Endothelial cell (in vitro differentiated cells): ENCODE data around the gene SRGAP2B. TPM values are rescaled to one million over a fixed set of nuclear protein-coding genes. Genes with fewer than 3 reads are reported as not detected.
"Not testable (repeated sequence)": the region's sequence is repeated elsewhere in the genome, so short reads cannot be mapped to it uniquely, and the experiment has no call there.

Source experiments
- DNase-seq: peaks from one replicate; pipeline ENCODE4 v3.0.0; 2021; ENCODE audit warnings: low spot score
- H3K27ac Mint-ChIP-seq: one replicate; pipeline ENCODE4 v1.8.0; 2021; ENCODE audit warnings: mixed read lengths, inconsistent platforms; ENCODE audit not compliant: unreplicated experiment
- H3K27me3 Mint-ChIP-seq: one replicate; pipeline ENCODE4 v1.8.0; 2021; ENCODE audit warnings: mild to moderate bottlenecking, moderate library complexity, mixed read lengths, inconsistent platforms; ENCODE audit not compliant: unreplicated experiment
- H3K36me3 Mint-ChIP-seq: one replicate; pipeline ENCODE4 v1.8.0; 2021; ENCODE audit warnings: mild to moderate bottlenecking, low read depth, mixed read lengths, inconsistent platforms; ENCODE audit not compliant: unreplicated experiment
- H3K4me1 Mint-ChIP-seq: one replicate; pipeline ENCODE4 v1.8.0; 2021; ENCODE audit warnings: mild to moderate bottlenecking, mixed read lengths, inconsistent platforms; ENCODE audit not compliant: unreplicated experiment
- H3K4me3 Mint-ChIP-seq: one replicate; pipeline ENCODE4 v1.8.0; 2021; ENCODE audit warnings: mild to moderate bottlenecking, mixed read lengths, inconsistent platforms; ENCODE audit not compliant: unreplicated experiment
- H3K9me3 Mint-ChIP-seq: one replicate; pipeline ENCODE4 v1.8.0; 2021; ENCODE audit warnings: mixed read lengths, inconsistent platforms; ENCODE audit not compliant: unreplicated experiment
- total RNA-seq: library from RNA; stranded (reverse); fragmentation: NEBNext Ultra II Directional; extraction: Animal tissue kit (Norgen Biotek cat#: 25700); gene quantifications from one replicate; pipeline ENCODE4 v1.2.1, GENCODE V29; 2021; ENCODE audit not compliant: unreplicated experiment

SRGAP2B gene
- total RNA-seq, 1 donor from 2014 or later = 88.8 TPM

- H3K9me3 Mint-ChIP-seq, H3K4me1 Mint-ChIP-seq, H3K4me3 Mint-ChIP-seq, DNase-seq, H3K27me3 Mint-ChIP-seq, H3K27ac Mint-ChIP-seq, H3K36me3 Mint-ChIP-seq: not testable (repeated sequence)
Measured at GRCh38 chr1:145078787-145079370, 16.2 kb downstream of the SRGAP2B start.

DNA sequence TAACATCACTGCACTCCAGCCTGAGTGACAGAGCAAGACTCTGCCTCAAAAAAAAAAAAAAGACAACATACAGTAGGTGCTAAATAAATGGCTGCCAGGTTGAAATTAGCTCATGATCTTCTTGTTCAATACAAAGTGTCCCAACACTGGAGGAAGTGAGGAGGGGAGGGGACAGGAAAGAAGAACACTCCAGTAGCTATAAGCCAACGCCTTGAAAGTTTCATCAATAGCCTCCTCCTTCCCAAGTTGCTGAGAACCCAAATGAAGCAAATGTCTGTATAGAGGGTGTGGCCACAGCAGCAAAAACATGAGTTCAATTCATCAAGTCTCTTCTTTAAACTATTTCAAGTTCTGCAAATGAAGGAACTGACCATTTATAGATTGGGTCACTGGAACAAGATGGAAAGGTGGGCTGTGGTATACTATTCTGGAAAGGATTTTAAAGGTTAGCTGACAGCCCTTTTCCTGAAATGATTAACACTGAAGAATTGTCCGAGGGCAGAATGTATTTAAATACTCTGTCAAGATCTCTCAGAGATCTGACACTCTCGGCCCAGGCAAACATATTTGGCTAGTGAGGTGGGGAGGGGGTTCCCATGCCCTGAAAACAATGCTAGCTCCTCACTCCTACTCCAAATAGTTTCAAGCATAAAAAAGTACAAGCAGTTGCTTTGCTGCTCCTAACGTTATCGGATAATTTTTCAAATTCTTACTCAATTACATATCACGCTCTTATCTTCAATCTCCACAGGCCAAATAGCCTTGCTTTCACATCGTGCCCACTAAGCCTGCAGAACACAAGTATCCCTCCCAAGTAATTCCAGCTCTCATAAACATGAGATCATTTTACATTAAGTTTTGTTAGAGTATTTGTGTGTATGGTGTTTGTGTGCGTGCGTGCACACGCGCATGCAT lies 17.0 kb downstream of the SRGAP2B start:
- H3K27ac Mint-ChIP-seq, H3K36me3 Mint-ChIP-seq, H3K4me1 Mint-ChIP-seq: not testable (repeated sequence)

DNA sequence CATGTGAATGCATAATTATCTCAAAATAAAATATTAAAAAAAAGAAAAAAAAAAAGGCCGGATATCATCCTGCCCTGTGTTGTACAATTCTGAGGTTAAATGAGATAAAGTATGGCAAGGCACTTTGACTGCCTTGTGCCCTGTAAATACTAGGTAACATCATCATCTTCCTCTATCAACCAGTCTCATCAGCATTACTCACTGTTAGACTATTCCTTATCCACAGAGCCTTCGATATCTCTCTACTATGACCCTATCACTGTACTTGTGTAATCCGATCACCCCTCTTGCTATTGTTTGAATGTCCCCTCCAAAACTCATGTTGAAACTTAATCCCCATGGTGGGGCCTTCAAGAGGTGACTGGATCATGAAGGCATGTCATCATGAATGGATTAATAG lies 18.3 kb downstream of the SRGAP2B start:
- H3K4me1 Mint-ChIP-seq, H3K4me3 Mint-ChIP-seq, H3K27ac Mint-ChIP-seq, H3K9me3 Mint-ChIP-seq, H3K36me3 Mint-ChIP-seq, DNase-seq, H3K27me3 Mint-ChIP-seq: not testable (repeated sequence)

More for the DNA sequence above, 17.0 kb downstream of the SRGAP2B start:
- H3K4me3 Mint-ChIP-seq, H3K9me3 Mint-ChIP-seq, DNase-seq, H3K27me3 Mint-ChIP-seq: not testable (repeated sequence)

GRCh38 chr1:145074021-145074559 lies 21.0 kb downstream of the SRGAP2B start:
- H3K36me3 Mint-ChIP-seq, DNase-seq, H3K27me3 Mint-ChIP-seq, H3K4me3 Mint-ChIP-seq, H3K27ac Mint-ChIP-seq, H3K4me1 Mint-ChIP-seq, H3K9me3 Mint-ChIP-seq: not testable (repeated sequence)

DNA sequence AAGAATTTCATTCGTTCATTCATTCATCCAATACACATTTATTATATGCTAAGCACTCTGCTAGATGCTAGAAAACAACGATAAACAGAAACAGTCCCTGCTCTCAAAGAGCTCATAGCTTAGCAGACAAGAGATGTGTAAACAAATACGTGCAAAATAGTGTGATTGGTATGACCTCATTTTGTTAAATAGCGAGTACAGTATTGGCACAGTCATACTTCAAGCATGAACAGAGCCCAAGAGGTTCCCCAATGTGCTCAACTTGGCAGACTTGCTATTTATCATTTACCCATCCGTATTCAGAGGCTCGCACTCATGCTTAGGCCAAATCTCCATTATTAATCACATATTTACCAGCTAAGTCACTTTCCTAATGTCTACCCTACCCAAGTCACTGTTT lies 23.6 kb downstream of the SRGAP2B start:
- not testable (repeated sequence) for H3K27ac Mint-ChIP-seq, H3K4me3 Mint-ChIP-seq, H3K36me3 Mint-ChIP-seq, H3K4me1 Mint-ChIP-seq, DNase-seq, H3K27me3 Mint-ChIP-seq, H3K9me3 Mint-ChIP-seq

DNA sequence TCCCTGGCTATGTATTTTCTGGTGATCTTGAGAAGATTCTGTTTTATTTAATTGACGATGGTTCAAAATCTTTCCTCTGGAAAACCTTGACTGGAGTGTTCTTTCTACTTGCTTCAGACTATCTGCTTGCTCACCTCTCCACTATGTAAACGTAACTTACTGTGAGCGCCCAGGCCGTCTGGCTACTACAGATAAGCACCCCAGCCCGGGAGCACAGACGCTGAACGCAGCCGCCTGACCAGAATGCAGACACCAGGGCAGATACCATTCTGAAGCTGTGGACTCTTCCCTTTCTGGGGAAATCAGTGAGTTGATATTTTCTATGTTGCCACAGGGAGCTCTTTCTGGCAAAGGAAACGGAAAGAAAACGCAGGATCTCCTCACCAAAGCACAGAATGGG lies 28.6 kb downstream of the SRGAP2B start:
- H3K4me1 Mint-ChIP-seq, H3K36me3 Mint-ChIP-seq, H3K9me3 Mint-ChIP-seq, H3K4me3 Mint-ChIP-seq, H3K27me3 Mint-ChIP-seq, H3K27ac Mint-ChIP-seq, DNase-seq: not testable (repeated sequence)

- H3K27ac Mint-ChIP-seq, H3K9me3 Mint-ChIP-seq, H3K36me3 Mint-ChIP-seq, H3K27me3 Mint-ChIP-seq, H3K4me3 Mint-ChIP-seq, H3K4me1 Mint-ChIP-seq, DNase-seq: not testable (repeated sequence)
Measured at GRCh38 chr1:145065194-145065826, 29.8 kb downstream of the SRGAP2B start.

DNA sequence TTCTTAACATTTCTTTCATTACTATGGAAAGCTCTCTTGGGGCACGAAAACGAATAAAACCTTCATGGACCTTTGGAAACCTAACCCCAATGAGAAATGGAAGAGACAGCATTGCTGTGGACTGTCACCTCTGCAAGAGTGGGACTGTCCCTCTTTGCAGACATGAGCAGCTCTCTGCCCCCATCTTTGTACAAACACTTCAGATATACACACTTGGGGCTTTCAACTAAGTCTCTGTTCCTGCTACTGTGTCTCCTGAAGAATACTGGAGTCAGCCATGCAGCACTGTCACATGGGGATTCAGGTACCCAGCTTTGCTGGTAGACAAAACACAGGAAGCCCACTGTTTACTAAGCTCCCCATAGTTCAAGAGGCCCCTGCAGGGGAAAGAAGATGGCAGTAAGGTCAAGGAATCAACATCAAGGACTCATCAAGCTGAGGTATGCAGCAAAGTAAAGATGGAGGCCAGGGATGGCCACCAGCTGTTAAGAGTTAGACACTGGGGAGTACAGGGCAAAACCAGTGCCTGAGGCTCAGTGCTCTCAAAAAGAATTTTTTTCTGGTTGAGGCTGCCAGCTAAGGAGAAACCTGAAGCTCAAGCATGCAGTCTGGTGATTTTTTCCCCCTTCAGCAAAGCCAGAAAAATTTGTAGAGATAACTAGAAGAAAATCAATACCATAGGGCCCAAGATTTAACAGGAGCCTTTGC lies 31.0 kb downstream of the SRGAP2B start:
- H3K36me3 Mint-ChIP-seq, H3K4me1 Mint-ChIP-seq, DNase-seq, H3K9me3 Mint-ChIP-seq, H3K4me3 Mint-ChIP-seq, H3K27ac Mint-ChIP-seq, H3K27me3 Mint-ChIP-seq: not testable (repeated sequence)

- not testable (repeated sequence) for H3K36me3 Mint-ChIP-seq, H3K4me1 Mint-ChIP-seq, H3K27ac Mint-ChIP-seq, DNase-seq, H3K27me3 Mint-ChIP-seq, H3K9me3 Mint-ChIP-seq, H3K4me3 Mint-ChIP-seq
Measured at GRCh38 chr1:145063285-145063684, 31.8 kb downstream of the SRGAP2B start.

- not testable (repeated sequence) for H3K27ac Mint-ChIP-seq, H3K4me1 Mint-ChIP-seq, H3K36me3 Mint-ChIP-seq, H3K27me3 Mint-ChIP-seq, DNase-seq, H3K4me3 Mint-ChIP-seq, H3K9me3 Mint-ChIP-seq
Measured at GRCh38 chr1:145058184-145058583, 36.9 kb downstream of the SRGAP2B start.

DNA sequence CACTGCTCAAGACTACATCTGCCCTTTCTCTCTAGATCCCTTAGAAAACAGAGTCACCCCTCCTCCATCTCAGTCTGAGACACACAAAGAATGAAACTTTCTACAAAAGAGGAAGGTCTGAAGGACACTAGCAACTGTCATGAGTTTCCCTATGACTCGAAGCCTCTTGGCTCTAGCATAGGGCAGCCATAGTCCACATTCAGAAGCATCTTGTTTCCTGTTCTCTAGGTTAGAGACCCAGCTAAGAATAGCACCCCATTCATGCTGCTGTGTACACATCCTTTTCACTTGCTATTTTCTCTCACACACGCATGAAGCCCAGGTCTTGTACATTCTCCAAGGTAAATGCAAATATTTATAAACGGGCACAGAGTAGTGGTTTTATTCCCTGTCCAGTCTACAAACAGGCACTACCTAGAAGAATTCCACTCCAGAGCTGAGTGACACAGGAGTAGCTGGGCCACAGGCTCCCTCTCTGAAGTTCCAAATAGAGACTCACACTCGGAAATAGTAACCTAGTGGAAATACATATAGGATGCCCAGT lies 39.8 kb downstream of the SRGAP2B start:
- H3K36me3 Mint-ChIP-seq, H3K4me3 Mint-ChIP-seq, H3K27me3 Mint-ChIP-seq, H3K27ac Mint-ChIP-seq, H3K4me1 Mint-ChIP-seq, DNase-seq, H3K9me3 Mint-ChIP-seq: not testable (repeated sequence)
